Prostate gland (tissue), 2 donors: ENCODE measurements around the gene TBC1D5.

Experiments used
- POLR2AphosphoS5 ChIP-seq: sonication (generic); formaldehyde crosslinking; IDR thresholded peaks from one replicate; pipeline ENCODE4 v1.6.1; 2017; ENCODE audit warnings: antibody characterized with exemption
- TF ChIP-seq, protein P1 (sequence below), 4 experiments: fragments of 200-600 bp in 2 of 4; fragments of 450-650 bp in 2 of 4; sonication (generic) in 2 of 4; IDR thresholded peaks; 1 replicate in 3 of 4; 2 replicates in 1 of 4; pipeline ENCODE4 v1.5.1; 2016 to 2019; ENCODE audit warnings: antibody characterized with exemption in 4 of 4, mild to moderate bottlenecking in 2 of 4, moderate library complexity in 2 of 4

DNA sequence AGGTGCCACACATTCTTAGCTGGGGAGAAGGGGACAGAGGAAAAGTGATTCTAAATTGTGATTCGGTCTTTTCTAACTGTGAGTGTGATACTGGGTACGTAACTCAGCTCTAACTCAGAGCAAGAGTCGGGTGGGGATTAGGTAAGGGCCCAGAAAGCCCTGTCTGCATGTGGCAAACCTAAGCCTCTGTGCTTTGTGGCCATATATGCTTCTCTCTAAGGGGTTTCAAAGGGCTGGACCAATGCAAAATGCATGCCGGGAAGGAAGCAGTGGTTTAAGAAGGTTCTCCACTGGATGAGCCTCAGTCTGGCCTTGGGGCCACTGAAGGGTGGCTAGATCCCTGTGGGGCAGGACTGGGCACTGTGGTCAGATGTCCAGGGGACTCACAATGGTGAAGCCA is 581.8 kb downstream of the TBC1D5 start:
- TF ChIP-seq, protein P1, sequence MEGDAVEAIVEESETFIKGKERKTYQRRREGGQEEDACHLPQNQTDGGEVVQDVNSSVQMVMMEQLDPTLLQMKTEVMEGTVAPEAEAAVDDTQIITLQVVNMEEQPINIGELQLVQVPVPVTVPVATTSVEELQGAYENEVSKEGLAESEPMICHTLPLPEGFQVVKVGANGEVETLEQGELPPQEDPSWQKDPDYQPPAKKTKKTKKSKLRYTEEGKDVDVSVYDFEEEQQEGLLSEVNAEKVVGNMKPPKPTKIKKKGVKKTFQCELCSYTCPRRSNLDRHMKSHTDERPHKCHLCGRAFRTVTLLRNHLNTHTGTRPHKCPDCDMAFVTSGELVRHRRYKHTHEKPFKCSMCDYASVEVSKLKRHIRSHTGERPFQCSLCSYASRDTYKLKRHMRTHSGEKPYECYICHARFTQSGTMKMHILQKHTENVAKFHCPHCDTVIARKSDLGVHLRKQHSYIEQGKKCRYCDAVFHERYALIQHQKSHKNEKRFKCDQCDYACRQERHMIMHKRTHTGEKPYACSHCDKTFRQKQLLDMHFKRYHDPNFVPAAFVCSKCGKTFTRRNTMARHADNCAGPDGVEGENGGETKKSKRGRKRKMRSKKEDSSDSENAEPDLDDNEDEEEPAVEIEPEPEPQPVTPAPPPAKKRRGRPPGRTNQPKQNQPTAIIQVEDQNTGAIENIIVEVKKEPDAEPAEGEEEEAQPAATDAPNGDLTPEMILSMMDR (IDR thresholded peaks at IDR 0.05) = no peak
- TF ChIP-seq POLR2AphosphoS5 = no peak
